Epithelial cell of prostate (primary cell): ENCODE results near the gene HBS1L.

Experiments
- DNase-seq: peaks from one replicate; pipeline ENCODE4 v3.0.0-alpha.2; 2011; ENCODE audit warnings: low read depth, low spot score
- H3K27ac ChIP-seq: fragments of 450-650 bp; 2 replicates; pipeline ENCODE4 v1.5.1; 2017; ENCODE audit warnings: mild to moderate bottlenecking

Gene HBS1L

GRCh38 chr6:135054569-135055498 is at the start of gene HBS1L:
Gene HBS1L, minus strand, starts transcription at chr6:135054822. Its CDS starts 131 bp downstream, at chr6:135054691.
- H3K27ac ChIP-seq, result peak within 1 kb of the TSS; percentile 59
- DNase-seq, result peak; percentile 76

DNA sequence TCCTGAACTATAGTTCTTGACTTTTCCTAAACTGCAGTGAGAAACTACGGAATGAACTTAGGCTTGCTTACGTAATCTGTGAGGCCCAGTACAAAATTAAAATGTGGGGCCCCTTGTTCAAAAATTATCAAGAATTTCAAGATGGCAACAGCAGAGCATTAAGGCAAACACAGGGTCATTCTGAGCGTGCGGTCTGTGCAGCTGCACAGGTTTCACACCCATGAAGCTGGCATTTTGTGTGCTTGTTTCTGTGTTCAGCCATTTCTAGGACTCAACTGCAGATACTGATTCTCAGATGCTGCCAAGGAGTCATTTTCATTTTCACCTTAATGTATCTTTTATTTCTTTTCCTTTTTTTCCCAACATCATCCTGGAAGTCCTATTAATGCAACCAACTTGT is 49.6 kb upstream of the HBS1L start:
- H3K27ac ChIP-seq, result no peak overlapping the region
- DNase-seq, result no peak

DNA sequence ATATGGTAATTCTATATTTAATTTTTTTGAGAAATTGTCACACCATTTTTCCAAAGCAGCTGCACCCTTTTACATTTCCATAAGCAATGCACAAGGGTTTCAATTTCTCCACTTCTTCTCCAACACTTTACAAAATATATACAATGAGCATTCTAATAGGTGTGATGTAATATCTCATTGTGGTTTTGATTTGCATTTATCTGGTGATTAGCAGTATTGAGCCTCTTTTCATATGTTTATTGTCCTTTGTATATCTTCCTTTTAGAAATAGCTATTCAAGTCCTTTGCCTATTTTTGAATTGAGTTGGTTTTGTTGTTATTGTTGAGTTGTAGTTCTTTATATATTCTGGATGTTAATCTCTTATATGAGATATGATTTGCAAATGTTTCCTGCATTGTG is 47.6 kb upstream of the HBS1L start:
- no peak overlapping the region for H3K27ac ChIP-seq

GRCh38 chr6:135097172-135097571 is 42.5 kb upstream of the HBS1L start:
- no peak overlapping the region for H3K27ac ChIP-seq
- no peak for DNase-seq

More for the DNA sequence above, 47.6 kb upstream of the HBS1L start:
- no peak for DNase-seq

DNA sequence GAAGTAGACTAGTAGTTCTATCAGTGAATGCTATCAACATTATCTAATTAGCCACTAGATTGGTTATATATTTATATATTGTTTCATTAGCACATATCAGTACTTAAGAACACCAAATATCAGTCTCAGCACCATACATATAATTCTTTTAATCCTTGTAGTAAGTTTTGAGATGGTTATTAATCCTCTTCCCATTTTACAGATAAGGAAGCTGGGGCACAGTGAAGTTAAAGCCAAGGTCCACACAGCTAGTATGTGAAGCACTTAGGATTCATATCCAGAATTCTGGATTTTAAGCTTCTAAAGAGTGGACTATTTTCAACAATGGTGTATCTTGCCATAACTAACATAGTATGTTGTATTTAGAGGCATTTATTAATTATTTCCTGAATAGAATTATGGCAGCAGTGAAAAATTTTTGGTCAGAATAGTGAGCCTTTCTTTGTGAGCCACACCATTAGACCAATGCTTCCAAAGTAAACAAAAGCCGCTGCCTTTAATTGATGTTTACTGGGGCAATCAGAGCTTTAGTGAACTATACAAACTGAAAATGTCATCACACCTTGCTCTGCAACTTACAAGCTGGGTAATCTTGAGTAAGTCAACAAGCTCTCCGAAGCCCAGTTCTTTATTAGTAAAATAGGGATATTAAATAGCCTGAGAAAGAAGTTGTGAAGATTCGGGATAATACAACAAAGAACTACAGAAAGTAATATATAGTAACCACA is 41.9 kb upstream of the HBS1L start:
- no peak overlapping the region for H3K27ac ChIP-seq
- DNase-seq, result no peak

GRCh38 chr6:135095716-135096115 is 41.1 kb upstream of the HBS1L start:
- DNase-seq, result no peak
- no peak overlapping the region for H3K27ac ChIP-seq

DNA sequence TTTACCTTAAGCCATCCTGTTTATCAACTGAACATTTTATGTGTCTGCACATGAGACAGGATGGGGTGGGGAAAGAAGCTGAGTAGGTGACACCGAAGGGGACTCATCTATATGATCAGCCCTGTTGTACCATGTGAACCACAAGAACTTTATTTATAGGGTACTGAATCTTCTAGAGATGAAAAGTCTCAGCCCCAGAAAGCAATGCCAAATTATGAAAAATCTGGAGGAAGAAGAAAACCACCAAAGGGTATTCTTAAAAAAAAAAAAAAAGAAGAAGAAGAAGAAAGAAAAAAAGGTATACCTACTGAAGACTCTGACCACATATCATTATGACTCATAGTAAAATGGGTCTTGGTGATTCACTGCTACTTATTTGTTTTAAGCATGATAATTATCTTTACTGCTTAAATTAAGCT is 39.8 kb upstream of the HBS1L start:
- no peak overlapping the region for H3K27ac ChIP-seq
- peak; percentile 26 for DNase-seq

- DNase-seq, result no peak
- H3K27ac ChIP-seq, result no peak overlapping the region
Observed at GRCh38 chr6:135093578-135093977, 39.0 kb upstream of the HBS1L start.

DNA sequence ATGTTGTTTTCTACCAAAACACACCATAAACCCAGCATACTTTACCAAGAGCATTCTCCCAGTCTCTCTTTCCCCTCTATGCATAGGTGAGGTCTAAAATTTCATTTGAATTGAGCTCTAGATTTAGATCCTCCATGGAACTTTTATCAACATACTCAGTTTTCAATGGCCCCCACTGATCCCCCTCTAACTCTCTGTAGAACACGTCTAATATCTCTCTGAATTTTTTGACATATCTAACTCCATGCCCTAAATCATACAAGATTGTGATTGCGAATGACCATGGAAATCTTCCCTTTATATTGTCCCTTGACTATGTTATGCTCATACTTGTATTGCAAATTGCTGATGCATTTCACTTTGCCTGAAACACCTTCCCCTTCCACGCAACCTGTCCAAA is 38.1 kb upstream of the HBS1L start:
- DNase-seq, result no peak
- H3K27ac ChIP-seq, result no peak overlapping the region

DNA sequence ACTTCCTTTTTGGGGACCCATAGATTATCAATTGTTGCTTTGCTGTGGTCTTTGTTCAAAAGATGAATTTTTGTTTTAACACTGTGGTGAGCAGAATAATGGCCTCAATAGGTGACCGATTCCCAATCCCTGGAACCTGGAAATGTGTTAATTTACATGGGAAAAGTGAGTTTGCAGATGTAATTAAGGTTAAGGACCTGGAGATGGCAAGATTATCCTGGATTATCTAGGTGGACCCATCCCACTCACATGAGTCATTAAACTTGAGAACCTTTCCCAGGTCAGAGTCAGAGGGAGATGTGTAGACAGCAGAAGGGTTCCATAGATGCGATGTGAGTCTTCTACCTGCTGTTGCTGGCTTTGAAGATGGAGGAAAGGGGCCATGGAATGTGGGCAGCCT is 36.2 kb upstream of the HBS1L start:
- DNase-seq, result no peak
- no peak overlapping the region for H3K27ac ChIP-seq

DNA sequence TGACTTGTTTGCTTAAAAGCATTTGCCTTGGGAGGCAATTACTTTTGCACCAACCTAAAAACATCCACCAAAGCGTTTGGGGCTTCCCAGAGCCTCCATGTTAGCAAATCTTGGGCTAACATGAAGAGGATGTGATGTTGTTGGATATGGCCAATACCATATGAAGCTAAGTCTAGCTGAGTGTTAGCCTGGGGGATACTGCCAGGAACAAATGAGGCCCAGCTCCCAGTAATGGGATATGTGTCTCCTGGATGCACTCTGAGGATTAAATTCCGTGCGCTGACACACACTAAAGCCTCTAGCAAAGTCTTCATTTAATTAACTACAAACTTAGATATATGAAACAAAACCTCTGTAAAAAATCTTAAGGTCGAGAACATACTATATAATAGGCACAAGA is 35.3 kb upstream of the HBS1L start:
- no peak for DNase-seq
- no peak overlapping the region for H3K27ac ChIP-seq

GRCh38 chr6:135088818-135089809 is 34.5 kb upstream of the HBS1L start:
- peak; percentile 57 for DNase-seq
- H3K27ac ChIP-seq, result no peak overlapping the region

DNA sequence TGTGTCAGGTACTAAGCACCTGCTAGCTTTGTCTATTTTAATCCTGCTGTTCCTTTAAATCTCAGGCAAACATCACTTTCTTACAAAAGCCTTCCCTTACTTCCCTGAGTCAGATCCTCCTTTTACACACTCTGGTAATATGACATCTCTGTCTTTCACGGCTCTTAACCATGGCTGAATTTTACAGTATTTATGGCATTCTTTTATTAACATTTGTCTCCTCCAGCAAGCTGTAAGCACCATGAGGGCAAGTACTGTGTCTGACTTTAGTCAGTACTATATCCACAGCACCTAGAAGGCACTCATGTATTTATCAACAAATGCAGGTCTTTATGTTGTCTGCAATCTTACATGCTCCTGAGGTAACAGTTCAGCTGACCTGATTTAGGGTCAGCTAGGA is 33.7 kb upstream of the HBS1L start:
- H3K27ac ChIP-seq, result no peak overlapping the region
- DNase-seq, result no peak

DNA sequence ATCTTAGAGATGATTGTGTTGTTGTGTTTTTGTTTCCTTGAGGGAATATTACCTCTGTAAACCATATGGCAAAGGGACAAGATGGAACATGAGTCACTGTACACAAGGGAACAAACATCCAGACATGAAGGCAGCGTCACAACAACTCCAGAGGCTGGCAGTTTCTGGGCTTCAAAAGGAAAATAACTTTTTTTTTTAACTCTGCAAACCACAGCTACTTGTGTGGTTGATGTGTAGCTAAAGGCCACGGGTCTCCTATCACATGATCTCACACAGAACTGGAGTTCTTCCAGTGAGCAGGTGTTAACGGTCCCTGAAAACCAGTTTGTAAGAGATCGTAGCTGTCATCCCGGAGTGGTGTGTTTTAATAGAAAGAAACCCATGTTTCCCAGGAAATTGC is 33.2 kb upstream of the HBS1L start:
- H3K27ac ChIP-seq, result no peak overlapping the region
- DNase-seq, result no peak

GRCh38 chr6:135087403-135087802 is 32.8 kb upstream of the HBS1L start:
- H3K27ac ChIP-seq, result no peak overlapping the region
- DNase-seq, result no peak

GRCh38 chr6:135086414-135086764 is 31.8 kb upstream of the HBS1L start:
- no peak for DNase-seq
- H3K27ac ChIP-seq, result no peak overlapping the region

- DNase-seq, result no peak
- H3K27ac ChIP-seq, result no peak overlapping the region
Observed at GRCh38 chr6:135085700-135086413, 31.2 kb upstream of the HBS1L start.

DNA sequence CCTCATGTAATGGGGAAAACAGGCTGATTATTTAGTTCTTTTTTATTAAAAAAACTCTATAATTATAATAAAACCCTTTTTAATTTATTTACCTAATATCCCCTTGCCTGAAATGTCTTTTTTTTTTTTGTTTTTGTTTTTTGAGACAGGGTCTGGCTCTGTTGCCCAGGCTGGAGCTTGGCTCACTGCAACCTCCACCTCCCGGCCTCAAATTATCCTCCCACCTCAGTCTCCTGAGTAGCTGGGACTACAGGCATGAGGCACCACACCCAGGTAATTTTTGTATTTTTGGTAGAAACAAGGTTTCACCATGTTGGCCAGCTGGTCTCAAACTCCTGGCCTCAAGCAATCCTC is 30.3 kb upstream of the HBS1L start:
- H3K27ac ChIP-seq, result no peak overlapping the region
- no peak for DNase-seq

DNA sequence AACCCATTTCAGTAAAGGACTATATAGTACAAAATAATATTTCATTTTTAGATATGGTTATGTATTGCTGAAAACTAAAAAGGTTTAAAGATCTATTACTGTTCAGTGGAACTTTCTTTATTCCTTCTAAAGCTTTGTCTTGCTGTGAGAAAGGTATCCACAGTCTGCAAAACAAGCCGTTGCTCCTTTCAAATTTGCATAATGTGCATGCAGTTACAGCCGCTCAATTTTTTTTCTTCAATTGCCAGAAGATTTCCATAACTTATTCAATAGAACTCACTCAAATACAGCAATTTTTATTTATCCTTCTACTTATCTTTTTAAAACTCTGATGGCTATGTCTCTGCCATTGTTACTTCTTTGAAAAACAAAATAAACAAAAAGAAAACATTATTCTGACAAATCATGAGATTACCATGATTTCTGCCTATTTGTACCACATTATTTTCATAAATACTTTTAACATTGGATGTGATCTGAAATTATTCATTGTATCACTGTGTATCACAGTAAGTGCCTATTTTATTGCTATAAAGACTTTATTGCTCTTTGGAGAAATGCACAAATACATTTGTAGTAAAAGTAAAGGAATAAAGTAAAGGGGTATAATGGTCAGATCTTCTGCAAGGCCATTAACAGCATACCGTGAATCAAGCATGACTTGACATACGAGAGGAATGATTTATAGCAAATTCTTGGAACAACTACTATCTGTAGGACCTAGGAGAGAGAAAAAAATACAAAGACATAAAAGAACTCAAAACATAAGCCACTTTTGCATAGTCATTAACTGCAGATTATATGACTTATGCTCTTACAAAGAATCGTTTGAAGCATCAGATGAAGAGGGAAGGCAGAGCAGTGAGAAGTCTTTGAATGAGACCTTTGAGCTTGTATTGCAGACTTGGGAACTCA is 29.6 kb upstream of the HBS1L start:
- H3K27ac ChIP-seq, result no peak overlapping the region
- no peak for DNase-seq
